Cardiac muscle cell (in vitro differentiated cells and primary cell): Measurements from ENCODE around the gene LDB2. TPM values are rescaled to one million over a fixed set of nuclear protein-coding genes. Genes with fewer than 3 reads are reported as not detected.

Experiments used
- DNase-seq, 2 donors: peaks; one replicate each; pipeline versions ENCODE4 v3.0.0 to v3.0.0-alpha.2; 2010 to 2017; ENCODE audit warnings: low read depth in 1 of 2, low spot score in 1 of 2
- H3K27ac ChIP-seq: fragments of 200-600 bp; sonication (generic); 2 replicates; pipeline ENCODE4 v1.5.1; 2016
- H3K27me3 ChIP-seq: fragments of 200-600 bp; sonication (generic); 2 replicates; pipeline ENCODE4 v1.6.0; 2016; ENCODE audit warnings: control low read depth
- H3K36me3 ChIP-seq: fragments of 200-600 bp; sonication (generic); 2 replicates; pipeline ENCODE4 v1.5.1; 2016; ENCODE audit warnings: control low read depth
- H3K4me1 ChIP-seq: fragments of 200-600 bp; sonication (generic); 2 replicates; pipeline ENCODE4 v1.8.1; 2017; ENCODE audit warnings: low read depth, mild to moderate bottlenecking, mixed run types
- H3K4me3 ChIP-seq: fragments of 200-600 bp; sonication (generic); 2 replicates; pipeline ENCODE4 v1.5.1; 2016; ENCODE audit warnings: mild to moderate bottlenecking
- H3K9me3 ChIP-seq: fragments of 200-600 bp; sonication (generic); 2 replicates; pipeline ENCODE4 v1.5.1; 2017; ENCODE audit warnings: low read depth, mild to moderate bottlenecking, control low read depth
- polyA plus RNA-seq: library from polyadenylated mRNA; unstranded; fragments of >200 nt; fragmentation: Nextera tagmentation; extraction: Ambion mirVana; gene quantifications from 2 replicates; pipeline ENCODE4 v1.2.1, GENCODE V29; 2016
- total RNA-seq: library from RNA; depleted of rRNA; stranded (reverse); fragments of >200 nt; gene quantifications from 2 replicates; pipeline ENCODE4 v1.2.3, GENCODE V29; 2016
- TF ChIP-seq, protein P1 (sequence below): IDR thresholded peaks from 2 replicates; pipeline ENCODE4 v1.5.1; 2012; ENCODE audit warnings: low read depth, mild to moderate bottlenecking, low read length

Gene LDB2
- total and polyA plus RNA-seq, 2 experiments from 2014 or later, result 10.4 to 12.4 TPM

DNA sequence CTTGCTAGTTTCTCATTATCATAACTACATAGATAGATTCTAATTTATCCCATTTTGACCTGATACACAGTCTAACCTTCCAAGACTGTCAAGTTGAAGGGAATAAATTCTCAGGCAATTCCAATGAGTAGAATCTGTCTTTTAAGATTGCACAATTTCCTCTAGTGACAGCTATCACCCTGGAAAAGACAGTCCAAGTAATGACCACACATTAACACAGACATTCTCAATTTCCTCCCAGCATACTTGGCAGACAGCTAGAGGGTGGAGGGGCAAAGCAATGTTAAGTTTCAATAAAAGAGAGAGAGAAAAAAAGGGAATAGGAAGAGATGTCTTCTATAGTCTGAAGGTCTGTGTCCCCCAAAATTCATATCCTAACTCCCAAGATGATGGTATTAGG is 234.7 kb downstream of the LDB2 start:
- TF ChIP-seq, protein P1, sequence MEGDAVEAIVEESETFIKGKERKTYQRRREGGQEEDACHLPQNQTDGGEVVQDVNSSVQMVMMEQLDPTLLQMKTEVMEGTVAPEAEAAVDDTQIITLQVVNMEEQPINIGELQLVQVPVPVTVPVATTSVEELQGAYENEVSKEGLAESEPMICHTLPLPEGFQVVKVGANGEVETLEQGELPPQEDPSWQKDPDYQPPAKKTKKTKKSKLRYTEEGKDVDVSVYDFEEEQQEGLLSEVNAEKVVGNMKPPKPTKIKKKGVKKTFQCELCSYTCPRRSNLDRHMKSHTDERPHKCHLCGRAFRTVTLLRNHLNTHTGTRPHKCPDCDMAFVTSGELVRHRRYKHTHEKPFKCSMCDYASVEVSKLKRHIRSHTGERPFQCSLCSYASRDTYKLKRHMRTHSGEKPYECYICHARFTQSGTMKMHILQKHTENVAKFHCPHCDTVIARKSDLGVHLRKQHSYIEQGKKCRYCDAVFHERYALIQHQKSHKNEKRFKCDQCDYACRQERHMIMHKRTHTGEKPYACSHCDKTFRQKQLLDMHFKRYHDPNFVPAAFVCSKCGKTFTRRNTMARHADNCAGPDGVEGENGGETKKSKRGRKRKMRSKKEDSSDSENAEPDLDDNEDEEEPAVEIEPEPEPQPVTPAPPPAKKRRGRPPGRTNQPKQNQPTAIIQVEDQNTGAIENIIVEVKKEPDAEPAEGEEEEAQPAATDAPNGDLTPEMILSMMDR, result no peak

DNA sequence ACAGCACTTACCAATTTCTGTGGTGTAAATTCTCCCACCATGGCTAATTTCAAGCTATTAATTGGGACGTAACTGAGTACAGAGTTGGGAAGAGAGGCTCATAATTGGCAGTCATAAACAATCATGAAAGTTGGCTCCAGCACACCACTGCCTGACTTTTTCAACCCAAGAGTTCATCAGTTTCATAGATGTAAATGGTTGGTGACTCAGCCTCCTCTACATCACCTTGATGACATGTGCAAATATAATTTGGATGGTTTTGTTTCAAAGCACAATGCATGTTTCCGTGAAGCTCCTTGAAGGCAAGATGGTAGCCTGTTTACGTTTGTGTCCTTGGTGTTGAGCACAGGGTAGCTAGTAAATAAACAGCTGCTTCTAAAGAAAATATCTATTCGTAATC is 235.1 kb downstream of the LDB2 start:
- no peak overlapping the region for H3K27ac ChIP-seq
- H3K27me3 ChIP-seq, result no peaks in the 10 kb centered on the region
- no peaks in the 10 kb centered on the region for H3K9me3 ChIP-seq
- DNase-seq, result no peak
- no peak overlapping the region for H3K4me3 ChIP-seq
- H3K4me1 ChIP-seq, result no peaks in the 10 kb centered on the region
- no peaks in the 10 kb centered on the region for H3K36me3 ChIP-seq
- TF ChIP-seq, protein P1, result no peak

More for the DNA sequence above, 234.7 kb downstream of the LDB2 start:
- peak in 1 of 2 donors; percentile 49 for DNase-seq
- Histone ChIP-seq H3K4me3 (no peak overlapping the region), H3K27me3 (no peaks in the 10 kb centered on the region), H3K36me3 (no peaks in the 10 kb centered on the region), H3K9me3 (no peaks in the 10 kb centered on the region), H3K27ac (no peak overlapping the region), H3K4me1 (no peaks in the 10 kb centered on the region)

DNA sequence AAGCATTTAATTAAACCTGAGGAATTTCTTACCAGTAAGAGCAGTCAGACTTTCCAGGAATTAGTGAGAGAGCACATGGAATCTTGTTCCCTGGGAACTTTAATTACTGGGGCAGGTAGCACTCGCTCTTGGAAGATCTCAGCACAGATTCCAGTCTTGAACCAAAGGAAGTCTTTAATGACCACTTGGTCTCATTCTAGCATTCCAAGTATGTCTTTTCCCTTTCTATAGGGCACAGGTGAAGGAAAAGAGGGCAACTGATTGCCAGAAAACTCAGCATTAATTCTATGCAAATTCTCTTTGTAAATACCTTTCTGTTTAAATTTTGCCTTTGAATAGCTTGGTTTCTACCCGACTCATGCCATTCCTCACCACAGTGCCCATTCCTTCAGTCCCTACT is 236.6 kb downstream of the LDB2 start:
- H3K9me3 ChIP-seq, result no peaks in the 10 kb centered on the region
- H3K36me3 ChIP-seq, result no peaks in the 10 kb centered on the region
- H3K27ac ChIP-seq, result no peak overlapping the region
- no peaks in the 10 kb centered on the region for H3K4me1 ChIP-seq
- no peaks in the 10 kb centered on the region for H3K27me3 ChIP-seq
- no peak for DNase-seq
- H3K4me3 ChIP-seq, result no peak overlapping the region
- TF ChIP-seq, protein P1, result no peak

DNA sequence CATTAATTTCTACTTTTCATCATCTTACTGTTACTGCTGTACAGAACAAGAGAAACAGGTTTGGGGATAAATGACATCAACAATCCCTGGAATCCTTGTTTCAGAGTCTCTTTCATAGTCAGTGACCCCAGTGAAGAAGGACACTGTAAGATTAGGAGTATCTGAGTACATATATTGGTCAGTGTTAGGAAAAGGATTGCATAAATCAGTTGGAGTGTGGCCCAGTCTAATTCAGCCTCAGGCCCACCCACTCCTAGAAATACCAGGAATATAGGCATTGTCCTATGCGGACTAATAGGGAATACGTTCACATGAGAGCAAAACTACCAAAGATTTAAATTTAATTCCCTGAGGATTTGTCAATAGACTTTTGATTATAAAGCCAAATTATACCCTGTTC is 237.8 kb downstream of the LDB2 start:
- H3K36me3 ChIP-seq, result no peaks in the 10 kb centered on the region
- no peak overlapping the region for H3K4me3 ChIP-seq
- H3K4me1 ChIP-seq, result no peaks in the 10 kb centered on the region
- H3K27ac ChIP-seq, result no peak overlapping the region
- H3K27me3 ChIP-seq, result no peaks in the 10 kb centered on the region
- H3K9me3 ChIP-seq, result no peaks in the 10 kb centered on the region
- DNase-seq, result peak in 1 of 2 donors; percentile 44
- TF ChIP-seq, protein P1, result no peak

DNA sequence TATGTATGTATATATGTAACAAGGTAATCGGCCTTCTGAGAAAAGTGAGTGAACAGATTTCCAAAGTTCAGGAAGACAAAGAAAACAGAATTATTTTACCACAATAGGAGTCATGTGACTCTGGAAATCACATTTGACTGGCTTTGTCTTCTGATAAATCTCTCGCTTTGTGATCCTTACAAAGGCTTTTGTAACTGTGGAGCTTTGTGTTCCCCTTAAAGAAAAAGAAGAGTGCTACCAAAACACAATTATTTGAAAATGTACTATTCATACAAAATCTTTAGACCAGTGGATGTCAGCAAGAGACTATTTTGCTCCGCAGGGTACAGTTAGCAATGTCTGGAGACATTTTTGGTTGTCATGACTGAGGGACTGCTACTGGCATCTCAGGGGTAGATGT is 238.8 kb downstream of the LDB2 start:
- Histone ChIP-seq H3K27ac (no peak overlapping the region), H3K4me3 (no peak overlapping the region), H3K4me1 (peaks cover 3% of the 10 kb centered on the region), H3K9me3 (no peaks in the 10 kb centered on the region), H3K36me3 (no peaks in the 10 kb centered on the region), H3K27me3 (no peaks in the 10 kb centered on the region)
- TF ChIP-seq, protein P1, result no peak
- no peak for DNase-seq

DNA sequence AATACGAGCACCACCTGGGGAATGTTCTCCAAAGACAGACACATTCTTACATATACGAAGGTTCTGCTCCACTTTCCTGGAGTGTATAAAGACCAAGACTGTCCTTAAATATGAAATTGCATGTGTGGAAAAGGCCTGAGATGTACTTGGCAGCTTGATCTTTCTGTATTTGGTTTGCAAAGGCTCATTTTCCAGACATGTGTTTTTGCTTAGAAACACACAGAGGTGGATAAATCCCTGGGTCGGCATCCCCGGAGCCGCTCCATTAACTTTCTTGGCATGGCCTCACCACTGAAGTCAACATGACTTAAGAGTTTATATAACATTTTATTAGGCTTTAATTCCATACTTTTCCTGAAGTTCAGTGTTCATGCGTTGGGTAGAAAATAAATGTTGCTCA is 239.4 kb downstream of the LDB2 start:
- Histone ChIP-seq H3K9me3 (no peaks in the 10 kb centered on the region), H3K36me3 (no peaks in the 10 kb centered on the region), H3K4me1 (peaks cover 3% of the 10 kb centered on the region), H3K4me3 (no peak overlapping the region), H3K27ac (no peak overlapping the region), H3K27me3 (no peaks in the 10 kb centered on the region)
- TF ChIP-seq, protein P1, result no peak
- no peak for DNase-seq
